Thymus (tissue), 11 donors: ENCODE results near the gene MRTFA. TPM values are rescaled to one million over a fixed set of nuclear protein-coding genes. Genes with fewer than 3 reads are reported as not detected.
"Not testable (repeated sequence)": the region's sequence is repeated elsewhere in the genome, so short reads cannot be mapped to it uniquely, and the experiment has no call there.

ENCODE experiments used
- DNase-seq, 9 donors: peaks; one replicate each; pipeline ENCODE4 v3.0.0-alpha.2; 2013; ENCODE audit warnings: low spot score in 9 of 9, low read depth in 6 of 9, missing footprints in 1 of 9
- H3K27ac ChIP-seq, 2 donors: one replicate each; pipeline ENCODE4 v1.5.1; 2013; ENCODE audit warnings: control low read depth in 1 of 2, low read depth in 1 of 2, low read length in 1 of 2, mild to moderate bottlenecking in 1 of 2, moderate library complexity in 1 of 2
- H3K27me3 ChIP-seq, 2 donors: one replicate each; pipeline ENCODE4 v1.5.1; 2013; ENCODE audit warnings: low read length in 1 of 2; ENCODE audit not compliant: control insufficient read depth in 2 of 2, insufficient read depth in 1 of 2
- H3K36me3 ChIP-seq, 2 donors: one replicate each; pipeline ENCODE4 v1.5.1; 2013; ENCODE audit warnings: low read length in 1 of 2, mild to moderate bottlenecking in 1 of 2, moderate library complexity in 1 of 2; ENCODE audit not compliant: control insufficient read depth in 2 of 2, insufficient read depth in 2 of 2
- H3K4me1 ChIP-seq, 2 donors: one replicate each; pipeline ENCODE4 v1.5.1; 2013; ENCODE audit warnings: low read length in 2 of 2; ENCODE audit not compliant: control insufficient read depth in 2 of 2, insufficient read depth in 2 of 2
- H3K4me3 ChIP-seq, 2 donors: one replicate each; pipeline ENCODE4 v1.5.1; 2013; ENCODE audit warnings: low read length in 2 of 2, control low read depth in 1 of 2, mild to moderate bottlenecking in 1 of 2
- H3K9me3 ChIP-seq, 2 donors: one replicate each; pipeline ENCODE4 v1.5.1; 2013; ENCODE audit warnings: low read length in 1 of 2, mild to moderate bottlenecking in 1 of 2; ENCODE audit not compliant: control insufficient read depth in 2 of 2, insufficient read depth in 1 of 2
- WGBS: extraction: QIAGEN DNeasy Blood & Tissue Kit; methylation state at CpG from one replicate; pipeline ENCODE4 v1.1.7; 2013; 5-methylcytosine and 5-hydroxymethylcytosine counted together
- polyA plus RNA-seq: library from polyadenylated mRNA; stranded (reverse); fragments of 200-250 nt; gene quantifications from one replicate; pipeline ENCODE4 v1.2.3, GENCODE V29; 2013
- total RNA-seq: library from RNA; stranded (reverse); fragments of 120-200 nt; gene quantifications from one replicate; pipeline ENCODE4 v1.2.4, GENCODE V29; 2013
- donor health status: healthy.

The MRTFA gene
- total and polyA plus RNA-seq, 2 donors: 16.8 to 37.0 TPM

DNA sequence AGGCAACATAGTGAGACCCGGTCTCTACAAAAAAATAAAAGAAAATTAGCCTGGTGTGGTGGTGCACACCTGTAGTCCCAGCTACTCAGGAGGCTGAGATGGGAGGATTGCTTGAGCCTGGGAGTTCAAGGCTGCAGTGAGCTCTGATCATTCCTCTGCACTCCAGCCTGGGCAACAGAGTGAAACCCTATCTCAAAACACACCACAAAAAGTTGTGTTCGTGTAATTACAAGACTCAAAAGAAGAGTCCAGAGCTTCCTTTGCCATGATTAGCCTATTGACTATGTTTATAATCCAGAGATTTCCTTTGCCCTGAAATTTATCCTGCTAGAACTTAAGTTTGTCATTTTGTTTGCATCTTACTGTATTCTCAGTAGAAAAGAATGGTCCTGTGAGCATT, 245.1 kb downstream of the MRTFA start:
- H3K9me3 ChIP-seq: no peaks in the 10 kb centered on the region
- H3K4me3 ChIP-seq: no peak overlapping the region
- peaks cover 10 to 32% of the 10 kb centered on the region in 2 donors for H3K4me1 ChIP-seq
- WGBS: 94% methylated on average over 2 of the region's 2 CpGs
- peaks cover 0 to 6% of the 10 kb centered on the region in 2 donors for H3K36me3 ChIP-seq
- no peak for DNase-seq
- H3K27ac ChIP-seq: no peak overlapping the region
- H3K27me3 ChIP-seq: no peaks in the 10 kb centered on the region

DNA sequence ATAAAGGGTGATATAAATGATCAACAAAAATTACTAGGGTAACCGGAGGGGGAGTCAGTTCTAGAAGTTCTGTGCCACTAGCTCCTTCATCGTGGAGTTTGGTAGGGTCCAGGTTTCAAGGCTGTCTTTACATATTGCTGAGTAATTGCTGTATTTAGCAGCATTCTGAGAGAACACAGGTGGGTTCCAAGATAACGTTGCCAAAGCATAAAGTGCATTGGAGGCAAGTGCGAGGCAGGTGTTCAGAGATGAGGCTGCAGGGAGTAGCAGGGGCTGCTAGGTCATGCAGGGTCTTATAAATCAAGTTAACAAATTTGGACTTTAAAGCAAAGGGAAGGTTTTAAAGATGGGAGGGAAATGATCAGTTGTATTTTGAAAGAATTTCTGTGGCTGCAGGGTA, 248.3 kb downstream of the MRTFA start:
- 18% methylated on average over 4 of the region's 4 CpGs for WGBS
- Histone ChIP-seq H3K36me3 (no peaks in the 10 kb centered on the region), H3K4me1 (peaks cover 25 to 41% of the 10 kb centered on the region in 2 donors), H3K9me3 (no peaks in the 10 kb centered on the region), H3K27me3 (no peaks in the 10 kb centered on the region), H3K27ac (peak overlapping the region; percentile 15 to 61), H3K4me3 (no peak overlapping the region)
- peak in 3 of 9 donors; percentile 16 to 59 (median 35) for DNase-seq

GRCh38 chr22:40387746-40388145, 248.8 kb downstream of the MRTFA start:
- peak overlapping the region; percentile 15 to 61 for H3K27ac ChIP-seq
- peak in 1 of 9 donors; percentile 35 for DNase-seq
- peaks cover 25 to 41% of the 10 kb centered on the region in 2 donors for H3K4me1 ChIP-seq

DNA sequence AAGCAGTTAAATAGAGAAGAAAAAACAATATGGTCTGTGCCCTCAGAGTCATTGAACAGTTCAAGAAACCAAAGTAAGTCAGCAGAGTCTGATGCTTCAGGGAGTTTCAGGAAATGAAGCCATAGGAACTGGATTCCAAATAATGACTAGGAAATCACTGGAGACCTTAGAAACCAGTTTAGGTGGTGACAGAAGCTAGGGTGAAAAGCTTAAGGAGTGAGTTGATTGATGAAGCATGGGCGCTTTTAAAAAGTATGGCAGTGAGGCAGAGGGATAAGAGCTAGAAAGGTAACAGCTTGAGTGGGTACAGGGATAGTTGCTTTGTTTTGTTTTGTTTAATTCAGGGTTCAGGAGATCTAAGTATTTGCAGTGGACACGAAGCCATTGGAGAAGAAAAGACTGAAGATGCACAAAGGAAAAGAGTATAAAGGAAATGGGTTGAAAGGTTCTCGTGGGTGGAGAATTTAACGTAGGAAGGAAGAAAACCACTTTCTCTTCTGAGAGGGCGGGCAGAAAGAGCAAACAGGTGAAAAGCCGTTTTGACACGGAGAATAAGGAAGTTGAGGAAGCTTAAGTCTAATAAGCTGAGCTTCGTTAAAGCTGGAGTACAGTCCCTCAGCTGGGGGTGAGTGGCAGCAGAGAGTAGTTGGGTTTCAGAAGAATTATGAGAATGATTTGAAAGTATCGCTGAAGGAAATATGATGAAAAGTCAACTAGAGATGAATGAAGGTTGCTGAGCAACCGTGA, 251.3 kb downstream of the MRTFA start:
- H3K36me3 ChIP-seq: peaks cover 0 to 3% of the 10 kb centered on the region in 2 donors
- no peaks in the 10 kb centered on the region for H3K9me3 ChIP-seq
- peak in 6 of 9 donors; percentile 56 to 87 (median 62) for DNase-seq
- WGBS: 10% methylated on average over 10 of the region's 10 CpGs
- peak overlapping the region; percentile 72 to 90 for H3K27ac ChIP-seq
- H3K4me3 ChIP-seq: peak overlapping the region; percentile 20 to 39
- no peaks in the 10 kb centered on the region for H3K27me3 ChIP-seq
- peaks cover 25 to 34% of the 10 kb centered on the region in 2 donors for H3K4me1 ChIP-seq

More at GRCh38 chr22:40387746-40388145, 248.8 kb downstream of the MRTFA start:
- Histone ChIP-seq H3K36me3 (no peaks in the 10 kb centered on the region), H3K27me3 (no peaks in the 10 kb centered on the region), H3K4me3 (no peak overlapping the region), H3K9me3 (no peaks in the 10 kb centered on the region)
- WGBS: 52% methylated on average over 5 of the region's 5 CpGs

- H3K36me3 ChIP-seq: peaks cover 0 to 3% of the 10 kb centered on the region in 2 donors
- DNase-seq: no peak
- no peaks in the 10 kb centered on the region for H3K27me3 ChIP-seq
- no peak overlapping the region for H3K4me3 ChIP-seq
- no peak overlapping the region for H3K27ac ChIP-seq
- WGBS: 97% methylated on average over 3 of the region's 3 CpGs
- H3K4me1 ChIP-seq: peaks cover 25 to 33% of the 10 kb centered on the region in 2 donors
- no peaks in the 10 kb centered on the region for H3K9me3 ChIP-seq
Observed at GRCh38 chr22:40383905-40384304, 252.6 kb downstream of the MRTFA start.

DNA sequence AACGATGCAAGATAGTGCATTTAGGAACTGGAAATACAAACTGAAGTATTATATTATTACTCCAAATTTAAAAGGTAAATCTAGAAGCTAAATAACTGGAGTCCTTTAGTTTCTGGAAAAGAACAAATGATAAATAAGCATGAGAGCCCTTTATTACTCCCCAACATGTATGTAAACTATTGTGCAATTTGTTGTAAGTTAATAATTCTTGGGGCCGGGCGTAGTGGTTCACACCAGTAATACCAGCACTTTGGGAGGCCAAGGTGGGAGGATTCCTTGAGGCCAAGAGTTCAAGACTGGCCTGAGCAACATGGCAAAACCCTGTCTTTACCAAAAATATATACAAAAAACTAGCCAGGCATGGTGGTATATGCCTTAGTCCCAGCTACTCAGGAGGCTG, 255.1 kb downstream of the MRTFA start:
- no peak for DNase-seq
- Histone ChIP-seq H3K27me3 (no peaks in the 10 kb centered on the region), H3K4me1 (peaks cover 15 to 17% of the 10 kb centered on the region in 2 donors), H3K4me3 (no peak overlapping the region), H3K36me3 (peaks cover 3 to 4% of the 10 kb centered on the region in 2 donors), H3K27ac (no peak overlapping the region), H3K9me3 (no peaks in the 10 kb centered on the region)
- WGBS: 99% methylated on average over 3 of the region's 3 CpGs

DNA sequence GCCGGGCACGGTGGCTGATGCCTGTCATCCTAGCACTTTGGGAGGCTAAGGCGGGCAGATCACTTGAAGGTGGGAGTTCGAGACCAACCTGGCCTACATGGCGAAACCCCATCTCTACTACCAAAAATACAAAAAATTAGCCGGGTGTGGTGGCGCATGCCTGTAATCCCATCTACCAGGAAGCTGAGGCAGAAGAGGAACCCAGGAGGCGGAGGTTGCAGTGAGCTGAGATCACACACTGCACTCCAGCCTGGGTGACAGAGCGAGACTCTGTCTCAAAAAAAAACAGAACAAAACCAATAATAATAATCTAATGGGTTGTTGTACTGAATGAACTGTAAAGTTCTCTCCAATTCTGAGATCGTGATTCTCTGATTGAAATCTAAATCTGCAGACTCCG, 258.1 kb downstream of the MRTFA start:
- H3K4me1 ChIP-seq, H3K4me3 ChIP-seq, DNase-seq, H3K27ac ChIP-seq, H3K9me3 ChIP-seq, H3K27me3 ChIP-seq, H3K36me3 ChIP-seq: not testable (repeated sequence)
- WGBS: 97% methylated on average over 11 of the region's 11 CpGs

- DNase-seq: no peak
- H3K27me3 ChIP-seq: no peaks in the 10 kb centered on the region
- peaks cover 6 to 10% of the 10 kb centered on the region in 2 donors for H3K36me3 ChIP-seq
- WGBS: 98% methylated on average over 2 of the region's 2 CpGs
- peaks cover 0 to 6% of the 10 kb centered on the region in 2 donors for H3K4me1 ChIP-seq
- no peak overlapping the region for H3K4me3 ChIP-seq
- no peaks in the 10 kb centered on the region for H3K9me3 ChIP-seq
- H3K27ac ChIP-seq: no peak overlapping the region
Observed at GRCh38 chr22:40377931-40378330, 258.6 kb downstream of the MRTFA start.

- H3K27ac ChIP-seq: no peak overlapping the region
- H3K9me3 ChIP-seq: no peaks in the 10 kb centered on the region
- H3K27me3 ChIP-seq: no peaks in the 10 kb centered on the region
- DNase-seq: no peak
- WGBS: 89% methylated on average over 5 of the region's 5 CpGs
- H3K36me3 ChIP-seq: peaks cover 6 to 18% of the 10 kb centered on the region in 2 donors
- H3K4me1 ChIP-seq: peaks cover 3 to 18% of the 10 kb centered on the region in 2 donors
- no peak overlapping the region for H3K4me3 ChIP-seq
Observed at GRCh38 chr22:40376149-40376548, 260.4 kb downstream of the MRTFA start.
